ENCODE measurements around the gene KCNJ4.

- TF ChIP-seq CTCF (conservative IDR thresholded peaks at IDR 0.05 in 1 of 2, IDR thresholded peaks at IDR 0.05 in 1 of 2; ENCODE audit: extremely low read depth in 1 of 2, insufficient read depth in 1 of 2, low read depth in 1 of 2, low read length in 2 of 2) (no peak), EZH2 (IDR thresholded peaks at IDR 0.05; ENCODE audit: borderline replicate concordance, low read length) (no peak)
These were observed 1.0 kb downstream of the KCNJ4 start for GRCh38 chr22:38453996-38454352.
